HG03175 (cell line): Measurements from ENCODE around the gene HELZ.
"Not testable (repeated sequence)": the region's sequence is repeated elsewhere in the genome, so short reads cannot be mapped to it uniquely, and the experiment has no call there.

Experiments used
- ATAC-seq: cut with Tn5 transposase; IDR thresholded peaks from one replicate; pipeline ENCODE4 v1.9.1; 2021; ENCODE audit warnings: mild to moderate bottlenecking, moderate library complexity; ENCODE audit not compliant: unreplicated experiment

Gene HELZ

DNA sequence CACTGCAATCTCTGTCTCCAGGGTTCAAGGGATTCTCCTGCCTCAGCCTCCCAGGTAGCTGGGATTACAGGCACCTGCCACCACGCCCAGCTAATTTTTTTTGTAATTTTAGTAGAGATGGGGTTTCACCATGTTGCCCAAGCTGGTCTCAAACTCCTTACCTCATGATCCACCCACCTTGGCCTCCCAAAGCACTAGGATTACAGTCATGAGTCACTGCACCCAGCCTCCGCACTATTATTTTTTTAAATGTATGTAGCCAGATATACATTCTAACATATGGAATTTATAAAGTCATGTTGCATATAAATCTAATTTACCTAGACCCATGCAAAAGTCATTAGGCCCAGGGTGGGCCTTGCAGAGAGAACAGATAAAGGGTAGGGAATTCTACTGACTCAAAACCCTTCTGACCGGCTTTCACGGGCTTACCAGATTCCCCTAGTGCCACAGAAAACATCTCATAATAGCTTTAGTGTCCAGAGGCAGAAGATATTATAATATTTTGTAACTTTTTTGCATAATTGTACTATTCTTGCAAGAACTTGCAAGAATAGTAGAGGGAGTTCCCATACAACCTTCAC lies 20.5 kb upstream of the HELZ start:
- ATAC-seq: no peak

- ATAC-seq: no peak
Measured at GRCh38 chr17:67262435-67263117, 17.6 kb upstream of the HELZ start.

DNA sequence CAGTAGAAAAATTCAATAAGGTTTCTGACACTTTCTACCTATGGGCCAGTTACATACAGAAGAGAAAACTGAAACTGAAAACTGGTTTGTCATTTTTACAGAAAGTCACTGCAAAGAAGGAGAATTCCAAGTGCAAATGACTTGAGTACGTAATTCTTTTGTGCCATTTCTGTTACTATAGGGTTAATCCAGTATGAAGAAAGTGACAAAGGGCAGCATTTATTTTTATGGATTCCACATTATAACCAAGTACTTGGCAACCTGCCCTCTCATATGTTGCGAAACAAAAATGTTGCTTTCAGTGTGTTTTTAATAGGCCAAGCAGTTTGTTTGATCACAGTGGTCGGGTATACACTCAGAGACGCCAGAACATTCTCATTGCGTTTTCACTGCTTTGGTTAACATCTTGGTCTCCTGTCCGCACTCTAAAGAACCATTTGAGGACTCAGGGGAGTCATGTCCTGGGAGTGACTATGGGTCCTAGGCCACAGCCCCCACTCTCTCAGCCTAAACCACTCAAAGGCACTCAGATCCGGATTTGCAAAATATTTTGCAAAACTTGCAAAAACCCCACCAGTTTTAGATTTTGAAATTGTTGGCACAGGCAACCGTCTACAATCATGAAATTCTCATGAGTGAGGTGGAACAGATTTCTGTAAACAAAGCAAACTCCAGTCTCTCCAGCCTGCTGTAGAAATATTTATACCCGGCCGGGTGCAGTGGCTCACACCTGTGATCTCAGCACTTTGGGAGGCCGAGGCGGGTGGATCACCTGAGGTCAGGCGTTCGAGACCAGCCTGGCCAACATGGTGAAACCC lies 15.4 kb upstream of the HELZ start:
- no peak for ATAC-seq

- no peak for ATAC-seq
Measured at GRCh38 chr17:67258821-67259468, 13.9 kb upstream of the HELZ start.

DNA sequence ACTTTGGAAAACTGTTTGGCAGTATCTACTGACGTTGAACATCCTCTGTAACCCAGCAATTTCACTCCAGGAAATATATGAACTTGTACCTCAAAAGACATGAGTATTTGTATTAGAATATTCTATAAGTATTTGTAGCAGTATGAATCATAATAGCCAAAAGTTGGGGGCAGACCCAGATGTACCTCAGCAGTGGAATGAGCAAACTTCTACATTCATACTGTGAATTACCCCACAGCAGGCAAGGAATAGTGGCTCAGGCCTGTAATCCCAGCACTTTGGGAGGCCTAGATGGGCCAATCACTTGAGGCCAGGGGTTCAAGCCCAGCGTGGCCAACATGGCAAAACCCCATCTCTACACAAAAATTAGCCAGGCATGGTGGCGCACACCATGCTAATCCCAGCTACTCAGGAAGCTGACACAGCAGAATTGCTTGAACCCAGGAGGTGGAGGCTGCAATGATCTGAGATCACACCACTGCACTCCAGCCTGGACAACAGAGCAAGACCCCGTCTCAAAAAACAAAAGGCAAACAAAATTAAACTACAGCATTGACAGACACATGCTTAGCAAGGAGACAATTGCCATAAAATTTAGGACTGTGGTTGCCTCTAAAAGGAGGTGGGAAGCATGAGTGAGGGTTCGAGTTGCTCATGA lies 11.2 kb upstream of the HELZ start:
- ATAC-seq: no peak

DNA sequence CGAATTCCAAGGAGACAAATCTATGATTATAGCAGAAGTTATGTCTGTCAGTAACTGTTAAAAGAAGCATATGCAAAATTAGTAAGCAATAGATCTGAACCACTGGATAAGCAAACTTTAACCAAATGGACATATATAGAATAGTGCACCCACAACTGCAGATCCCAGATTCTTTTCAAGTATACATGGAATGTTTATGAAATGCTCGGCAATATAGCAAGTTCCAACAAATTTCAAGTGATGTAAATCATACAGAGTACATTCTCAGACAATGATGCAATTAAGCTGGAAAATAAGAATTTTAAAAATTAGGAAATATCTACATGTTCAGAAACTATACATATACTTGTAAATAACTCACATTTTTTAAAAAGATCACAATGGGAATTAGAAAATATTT lies 8.4 kb upstream of the HELZ start:
- no peak for ATAC-seq

- ATAC-seq: not testable (repeated sequence)
Measured at GRCh38 chr17:67251586-67251985, 6.6 kb upstream of the HELZ start.

GRCh38 chr17:67248291-67248690 lies 3.3 kb upstream of the HELZ start:
- ATAC-seq: no peak

GRCh38 chr17:67247416-67247900 lies 2.5 kb upstream of the HELZ start:
- no peak for ATAC-seq

DNA sequence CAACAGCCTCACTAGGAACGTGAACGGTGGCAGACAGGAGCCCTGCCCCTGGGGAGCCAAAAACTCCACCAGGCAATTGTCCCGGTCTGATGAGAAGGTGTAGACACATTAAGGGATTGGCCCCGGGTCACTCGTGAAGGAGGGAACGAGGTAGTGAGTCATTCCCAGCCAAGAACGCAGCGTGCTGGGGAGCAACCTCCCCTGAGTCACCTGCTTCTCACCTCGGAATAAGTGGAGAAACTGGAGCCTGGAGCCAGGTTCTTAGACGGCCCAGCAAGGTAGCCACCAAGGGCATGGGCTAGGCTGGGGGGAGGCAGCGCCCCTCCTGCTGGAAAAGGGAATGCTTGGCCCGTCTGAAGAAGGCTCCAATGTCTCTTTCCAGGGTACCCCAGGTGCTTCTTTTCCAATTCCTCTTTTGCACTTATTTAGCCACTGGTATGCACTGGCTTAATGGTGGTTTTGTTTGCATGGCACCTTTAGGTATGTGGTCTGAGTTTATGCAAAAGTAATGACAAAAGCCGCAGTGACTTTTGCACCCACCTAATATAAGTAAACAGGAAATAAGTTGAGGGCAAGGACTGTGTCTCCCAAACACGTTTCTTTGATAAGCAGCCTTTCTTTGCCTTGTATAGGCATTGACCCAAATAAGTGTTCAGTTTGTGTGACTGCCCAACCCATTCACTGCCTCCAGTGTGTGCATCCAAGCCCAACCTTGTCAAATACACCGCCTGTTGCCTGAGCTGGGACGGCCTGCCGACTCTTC lies 1.8 kb upstream of the HELZ start:
- ATAC-seq: peak; percentile 73

DNA sequence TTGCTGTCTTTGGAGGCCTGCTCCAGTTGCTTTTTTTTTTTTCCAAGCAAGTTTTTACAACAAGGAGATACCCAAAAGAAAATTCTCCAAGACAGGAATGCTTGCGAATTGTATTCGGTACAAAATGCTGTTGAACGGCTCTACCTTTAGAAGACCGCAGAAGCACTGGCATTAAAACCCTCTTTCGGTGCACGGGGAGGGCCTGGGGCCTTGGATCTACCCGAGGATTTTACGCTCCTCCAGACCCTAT lies 1.3 kb upstream of the HELZ start:
- ATAC-seq: no peak

- no peak for ATAC-seq
Measured at GRCh38 chr17:67245694-67246402, 852 bp upstream of the HELZ start.

DNA sequence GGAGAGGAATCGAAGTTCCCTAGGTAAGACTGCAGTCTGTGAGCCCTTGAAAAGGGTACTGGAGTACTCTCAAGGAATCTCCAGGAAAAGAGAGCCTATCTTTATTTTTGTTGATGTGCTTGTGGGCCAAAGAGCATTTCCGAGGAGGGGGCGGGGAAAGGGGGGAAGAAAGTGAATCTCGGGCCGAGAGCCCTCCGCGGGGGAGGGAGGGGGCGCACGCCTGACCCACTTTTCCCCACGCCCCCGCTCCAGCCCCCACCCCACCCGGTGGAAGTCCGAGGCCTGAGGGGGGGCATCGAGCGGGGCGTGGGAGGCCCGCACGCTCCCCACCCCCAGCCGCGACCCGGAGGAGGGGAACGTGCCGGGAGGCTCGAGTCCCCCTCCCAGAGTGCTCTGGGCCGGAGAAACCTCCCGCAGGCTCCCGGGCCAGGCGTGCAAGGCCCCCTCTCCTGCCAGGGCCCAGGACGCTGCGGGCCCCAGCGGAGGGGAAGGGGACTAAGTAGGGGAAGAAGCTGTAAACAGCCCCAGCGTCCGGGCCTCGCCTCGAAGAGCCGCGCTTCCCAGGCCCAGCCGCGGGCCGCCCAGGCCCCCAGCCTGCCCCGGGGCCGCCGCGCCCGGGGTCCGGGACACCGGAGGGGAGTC lies 444 bp downstream of the HELZ start:
- ATAC-seq: peak; percentile 15

DNA sequence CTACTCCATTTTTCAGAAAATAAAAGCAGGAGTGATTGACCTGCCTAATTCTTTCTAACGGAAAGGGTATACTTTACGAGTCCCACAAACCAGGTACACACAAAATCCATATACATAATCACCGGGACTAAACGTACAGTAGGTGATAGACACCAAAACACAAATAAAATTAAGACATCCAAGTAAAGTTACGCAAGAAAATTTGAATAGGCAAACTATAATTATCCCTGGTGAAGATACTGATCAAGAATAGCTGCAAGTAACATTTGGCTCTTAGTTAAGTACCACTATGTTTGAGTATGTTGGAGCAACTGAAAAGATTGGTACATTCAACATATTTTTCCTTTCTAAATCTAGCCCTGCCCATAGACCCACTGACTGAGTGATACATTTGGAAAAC lies 1.7 kb downstream of the HELZ start:
- ATAC-seq: no peak

GRCh38 chr17:67241719-67242341 lies 3.2 kb downstream of the HELZ start:
- no peak for ATAC-seq

DNA sequence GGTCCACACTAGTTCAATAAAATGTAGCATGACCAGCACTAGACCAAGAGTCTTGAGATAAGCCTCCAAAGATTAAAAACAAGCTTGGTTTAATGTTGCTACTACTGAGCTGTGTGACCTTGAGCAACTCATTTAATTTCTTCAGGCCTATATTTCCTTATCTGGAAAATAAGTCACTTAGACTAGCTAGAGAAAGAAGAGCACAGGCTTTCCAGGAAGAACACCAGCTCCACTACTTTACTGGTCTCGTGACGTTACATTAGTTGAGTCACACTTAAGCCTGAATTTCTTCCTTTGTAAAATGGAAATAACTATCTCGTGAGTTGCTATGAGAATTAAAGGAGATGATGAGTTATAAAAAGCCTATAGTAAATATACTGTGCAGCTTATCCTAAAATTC lies 5.4 kb downstream of the HELZ start:
- ATAC-seq: no peak

DNA sequence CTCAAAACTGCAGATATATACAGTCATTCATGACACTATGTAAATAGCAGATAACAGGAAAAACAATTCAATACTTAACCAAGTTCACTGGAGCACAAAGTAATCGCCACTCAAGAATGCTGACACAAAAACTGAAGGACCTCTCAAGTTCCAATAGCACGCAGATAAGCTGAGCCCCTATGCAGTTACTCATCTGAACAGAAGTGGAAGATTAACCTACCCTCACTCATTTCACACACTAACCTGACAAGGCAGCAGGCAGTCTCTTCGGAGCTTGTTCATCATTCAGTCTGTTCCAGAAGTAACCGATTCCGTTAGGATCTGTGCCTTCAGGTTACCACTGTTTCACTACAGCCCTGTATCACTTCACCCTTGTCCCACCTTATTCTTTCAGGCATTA lies 6.0 kb downstream of the HELZ start:
- no peak for ATAC-seq

DNA sequence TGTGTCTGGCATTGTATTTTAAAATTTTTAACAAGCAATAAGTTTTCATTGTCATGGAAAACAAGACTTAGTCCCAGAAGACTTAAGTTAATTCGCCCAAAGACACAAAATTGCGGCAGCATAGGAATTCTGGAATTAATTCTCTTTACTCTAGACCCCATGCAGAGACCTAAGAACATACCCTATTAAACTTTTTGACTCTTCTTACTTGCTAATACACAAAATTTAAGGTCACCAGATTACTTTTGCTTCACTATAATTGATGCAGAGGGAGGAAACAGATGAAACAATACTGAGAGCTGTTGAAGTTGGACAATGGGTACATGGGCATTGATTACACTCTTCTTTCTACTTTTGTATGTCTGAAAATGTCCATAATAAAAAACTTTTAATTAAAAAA lies 12.6 kb downstream of the HELZ start:
- no peak for ATAC-seq
